Stimulated activated CD8-positive, alpha-beta memory T cell treated with anti-CD3 and anti-CD28 coated beads, Interleukin-12 subunit alpha, Interleukin-12 subunit beta, amount 100 ng/mL, for 1 hour (primary cell): ENCODE data around the gene METTL6.
"Not testable (repeated sequence)": the region's sequence is repeated elsewhere in the genome, so short reads cannot be mapped to it uniquely, and the experiment has no call there.

ENCODE experiments used
- DNase-seq: peaks from one replicate; pipeline ENCODE4 v3.0.0-alpha.2; 2020; ENCODE audit warnings: low read depth

METTL6 gene

GRCh38 chr3:15451216-15452113 is 24.1 kb upstream of the METTL6 start:
- DNase-seq: no peak

- no peak for DNase-seq
Observed at GRCh38 chr3:15450438-15451215, 23.3 kb upstream of the METTL6 start.

DNA sequence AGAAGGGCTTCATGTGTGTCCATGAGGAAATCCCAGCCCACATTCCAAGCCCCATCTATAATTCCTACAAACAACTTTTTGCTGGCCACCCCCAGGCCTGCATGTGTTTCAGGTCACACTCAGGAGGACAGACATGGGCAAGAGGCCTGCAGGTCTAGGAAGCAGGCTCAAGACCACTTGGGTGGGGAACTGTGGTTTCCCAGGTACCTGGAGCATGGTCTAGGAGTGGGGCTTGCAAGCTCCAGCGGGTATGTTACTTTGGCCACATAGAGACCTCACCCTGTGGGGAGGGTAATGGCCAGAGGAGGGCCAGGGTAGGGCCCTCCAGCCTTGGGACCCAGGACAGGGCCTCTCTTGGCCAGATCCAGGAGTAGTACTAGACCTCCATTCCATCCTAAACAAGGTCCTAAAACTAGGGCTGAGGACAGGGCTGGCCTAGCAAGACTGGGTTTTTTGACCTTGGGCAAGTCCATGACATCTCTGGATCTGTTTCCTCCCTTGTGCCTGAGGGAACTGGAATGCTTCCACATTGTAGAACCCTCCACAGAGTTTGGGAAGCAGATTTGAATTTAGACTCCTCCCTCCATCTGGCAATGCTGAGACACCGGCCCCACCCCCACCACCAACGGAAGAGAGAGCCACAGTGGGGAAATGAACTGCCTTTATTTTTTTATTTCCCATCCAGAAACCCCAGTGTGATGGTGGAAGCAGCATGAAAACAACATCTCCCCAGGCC is 22.3 kb upstream of the METTL6 start:
- no peak for DNase-seq

- no peak for DNase-seq
Observed at GRCh38 chr3:15443826-15444524, 16.6 kb upstream of the METTL6 start.

GRCh38 chr3:15440891-15441290 is 13.5 kb upstream of the METTL6 start:
- DNase-seq: no peak

- DNase-seq: no peak
Observed at GRCh38 chr3:15439476-15439875, 12.1 kb upstream of the METTL6 start.

GRCh38 chr3:15438983-15439382 is 11.6 kb upstream of the METTL6 start:
- DNase-seq: no peak

DNA sequence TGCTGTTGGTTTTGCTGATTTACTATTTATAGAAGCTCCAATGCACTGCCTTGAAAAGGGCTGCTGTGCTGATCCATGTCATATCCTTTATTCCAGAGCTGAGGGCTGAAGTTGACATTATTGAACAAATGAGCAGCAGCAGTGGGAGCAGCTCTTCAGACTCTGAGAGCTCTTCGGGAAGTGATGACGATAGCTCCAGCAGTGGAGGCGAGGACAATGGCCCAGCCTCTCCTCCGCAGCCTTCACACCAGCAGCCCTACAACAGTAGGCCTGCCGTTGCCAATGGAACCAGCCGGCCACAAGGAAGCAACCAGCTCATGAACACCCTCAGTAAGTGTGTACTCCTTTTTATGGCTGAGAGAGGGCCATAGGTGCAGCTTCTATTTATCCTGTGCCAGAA is 8.9 kb upstream of the METTL6 start:
- no peak for DNase-seq

DNA sequence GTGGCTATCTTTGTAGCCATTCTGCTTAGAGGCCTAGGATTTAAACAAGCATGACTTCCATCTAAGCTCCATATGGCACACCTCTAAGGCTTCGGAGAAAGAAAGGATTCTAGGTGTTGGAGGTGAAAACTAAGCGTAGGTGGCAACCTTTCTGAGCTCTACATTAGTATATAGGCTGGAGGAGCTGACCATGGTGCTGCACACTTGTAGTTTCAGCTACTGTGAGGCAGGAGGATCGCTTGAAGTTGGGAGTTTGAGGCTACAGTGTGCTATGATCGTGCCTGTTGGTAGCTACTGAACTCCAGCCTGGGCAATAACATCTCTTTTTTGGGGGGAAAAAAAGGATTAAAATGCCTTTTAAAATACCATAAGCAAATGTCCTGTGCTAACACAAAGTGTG is 7.4 kb upstream of the METTL6 start:
- no peak for DNase-seq

- DNase-seq: no peak
Observed at GRCh38 chr3:15433531-15433930, 6.2 kb upstream of the METTL6 start.

DNA sequence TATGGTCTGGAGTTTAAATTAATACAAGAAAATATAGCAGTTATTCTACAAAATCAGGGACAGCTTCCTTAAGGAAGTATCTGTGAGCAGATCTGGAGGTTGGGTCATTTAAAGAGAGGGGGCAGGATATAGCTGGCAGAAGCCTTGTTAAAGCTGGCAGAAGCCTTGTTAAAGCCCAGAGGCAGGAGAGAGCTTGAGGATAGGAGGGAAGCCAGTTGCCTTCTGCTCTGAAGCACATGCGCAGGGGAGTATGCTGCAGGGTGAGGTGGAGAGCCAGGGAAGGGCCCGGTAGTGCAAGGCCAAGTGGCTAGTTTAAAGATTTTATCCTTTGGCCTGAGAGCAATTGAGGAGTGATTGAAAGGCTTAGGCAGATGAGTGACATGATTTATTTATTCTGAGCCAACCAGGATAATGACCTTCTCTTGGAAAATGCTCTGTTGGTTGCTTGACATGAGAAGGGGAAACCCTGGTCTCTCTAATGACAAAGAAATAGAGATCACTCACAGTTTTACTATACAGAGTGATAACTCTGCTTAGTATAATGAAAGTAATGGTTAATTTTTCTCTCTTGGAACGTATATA is 4.0 kb upstream of the METTL6 start:
- no peak for DNase-seq

DNA sequence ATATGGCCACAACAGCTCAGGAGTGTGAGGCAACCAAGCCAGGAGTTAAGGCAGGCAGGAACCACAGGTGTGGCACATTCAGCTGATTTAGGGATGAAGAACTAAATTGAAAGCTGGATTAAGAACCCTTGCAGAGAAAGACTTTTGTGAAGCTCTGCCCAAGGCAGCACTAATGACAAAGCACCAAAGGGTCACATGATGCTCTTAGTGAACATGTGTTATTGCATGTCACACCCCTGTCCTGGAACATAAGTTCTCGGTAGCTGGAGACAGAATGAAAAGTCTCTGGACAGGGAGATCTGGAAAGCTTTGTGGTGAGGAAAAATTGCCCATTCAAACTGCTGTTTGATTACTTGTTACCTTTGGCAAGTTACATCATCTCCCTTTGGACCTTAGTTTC is 3.3 kb upstream of the METTL6 start:
- no peak for DNase-seq

GRCh38 chr3:15429080-15429479 is 1.7 kb upstream of the METTL6 start:
- DNase-seq: no peak

GRCh38 chr3:15428539-15428938 is 1.2 kb upstream of the METTL6 start:
- no peak for DNase-seq

- DNase-seq: no peak
Observed at GRCh38 chr3:15427981-15428380, 637 bp upstream of the METTL6 start.

GRCh38 chr3:15426579-15427118 is 695 bp downstream of the METTL6 start:
- no peak for DNase-seq

GRCh38 chr3:15420871-15421270 is 6.5 kb downstream of the METTL6 start:
- no peak for DNase-seq

DNA sequence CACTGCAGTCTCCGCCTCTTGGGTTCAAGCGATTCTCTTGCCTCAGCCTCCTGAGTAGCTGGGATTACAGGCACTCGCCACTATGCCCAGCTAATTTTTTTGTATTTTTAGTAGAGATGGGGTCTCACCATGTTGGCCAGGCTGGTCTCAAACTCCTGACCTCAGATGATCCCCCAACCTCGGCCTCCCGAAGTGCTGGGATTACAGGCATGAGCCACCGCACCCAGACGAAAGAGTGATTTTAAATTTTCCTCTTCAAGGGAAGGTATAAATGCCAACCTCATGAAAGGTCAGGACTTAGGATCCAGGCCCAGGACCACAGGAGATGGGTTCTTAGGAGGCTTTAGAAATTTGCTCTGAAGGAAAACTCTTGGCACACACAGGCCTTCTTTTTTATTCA is 16.4 kb downstream of the METTL6 start:
- DNase-seq: not testable (repeated sequence)

DNA sequence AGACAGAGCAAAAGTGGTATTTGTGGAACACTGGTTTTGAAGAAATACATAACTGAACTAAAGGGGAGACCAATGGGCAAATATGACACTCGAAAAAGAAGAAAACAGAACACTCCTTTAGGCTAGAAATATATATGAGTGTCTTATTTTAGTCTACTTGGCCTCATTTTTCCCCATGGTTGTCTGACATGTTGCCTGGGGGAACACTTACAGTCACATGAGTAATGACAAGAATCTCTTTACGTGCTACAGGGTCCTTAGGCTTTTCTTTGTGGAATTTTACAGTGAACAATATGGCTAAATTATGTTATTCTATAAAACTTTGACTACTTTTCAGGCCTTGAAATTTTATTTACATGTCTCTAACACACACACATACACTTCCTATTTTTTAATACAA is 17.6 kb downstream of the METTL6 start:
- no peak for DNase-seq

GRCh38 chr3:15409239-15409638 is 18.1 kb downstream of the METTL6 start:
- no peak for DNase-seq

GRCh38 chr3:15405448-15406050 is 21.8 kb downstream of the METTL6 start:
- no peak for DNase-seq
